Upper lobe of left lung (tissue), 4 donors: Measurements from ENCODE around the gene CCDC106.

Source experiments
- CTCF ChIP-seq, 6 experiments: fragments of 450-650 bp in 4 of 6; fragments of 200-600 bp in 2 of 6; sonication (generic) in 2 of 6; IDR thresholded peaks; one replicate each; pipeline ENCODE4 v1.5.1; 2016 to 2019; ENCODE audit warnings: antibody characterized with exemption in 6 of 6
- EP300 ChIP-seq, 4 donors: sonication (generic); formaldehyde crosslinking; IDR thresholded peaks; one replicate each; pipeline ENCODE4 v1.5.1; 2017; ENCODE audit warnings: antibody characterized with exemption in 4 of 4, control low read depth in 2 of 4
- POLR2A ChIP-seq, 4 donors: fragments of 450-650 bp; IDR thresholded peaks; one replicate each; pipeline ENCODE4 v1.5.1; 2016 to 2017; ENCODE audit warnings: antibody characterized with exemption in 4 of 4, mild to moderate bottlenecking in 2 of 4
- POLR2AphosphoS5 ChIP-seq, 2 donors: sonication (generic); formaldehyde crosslinking; IDR thresholded peaks; one replicate each; pipeline ENCODE4 v1.5.1; 2017; ENCODE audit warnings: antibody characterized with exemption in 2 of 2

GRCh38 chr19:55652311-55653128 lies 4.5 kb downstream of the CCDC106 start:
- TF ChIP-seq CTCF (IDR thresholded peaks at IDR 0.05) (no peak), POLR2AphosphoS5 (IDR thresholded peaks at IDR 0.05) (no peak), EP300 (IDR thresholded peaks at IDR 0.05) (no peak), POLR2A (IDR thresholded peaks at IDR 0.05) (no peak)
